Smooth muscle cell (in vitro differentiated cells): ENCODE measurements around the gene FES. TPM values are rescaled to one million over a fixed set of nuclear protein-coding genes. Genes with fewer than 3 reads are reported as not detected.

Source experiments
- DNase-seq: peaks from one replicate; lab custom pipeline; 2025; ENCODE audit not compliant: unreplicated experiment; lab: John Stamatoyannopoulos, UW
- H2AFZ ChIP-seq: fragments of 200-600 bp; sonication (generic); 2 replicates; pipeline ENCODE4 v1.6.0; 2016; ENCODE audit warnings: antibody characterized with exemption, low read depth, mild to moderate bottlenecking
- H3F3A ChIP-seq: fragments of 200-600 bp; sonication (generic); 2 replicates; pipeline ENCODE4 v1.6.0; 2017; ENCODE audit warnings: antibody characterized with exemption, low read depth
- H3K27ac ChIP-seq: fragments of 200-600 bp; sonication (generic); 2 replicates; pipeline ENCODE4 v1.5.1; 2016; ENCODE audit warnings: low read depth, mild to moderate bottlenecking
- H3K27me3 ChIP-seq: fragments of 200-600 bp; sonication (generic); 2 replicates; pipeline ENCODE4 v1.6.1; 2016; ENCODE audit warnings: low read depth, mild to moderate bottlenecking
- H3K36me3 ChIP-seq: fragments of 200-600 bp; sonication (generic); 2 replicates; pipeline ENCODE4 v1.5.1; 2016; ENCODE audit warnings: low read depth
- H3K4me1 ChIP-seq: fragments of 200-600 bp; sonication (generic); 2 replicates; pipeline ENCODE4 v1.5.1; 2016; ENCODE audit warnings: low read depth
- H3K4me2 ChIP-seq: fragments of 200-600 bp; sonication (generic); 2 replicates; pipeline ENCODE4 v1.6.0; 2016; ENCODE audit warnings: mild to moderate bottlenecking
- H3K4me3 ChIP-seq: fragments of 200-600 bp; sonication (generic); 2 replicates; pipeline ENCODE4 v1.5.1; 2016; ENCODE audit warnings: mild to moderate bottlenecking
- H3K79me2 ChIP-seq: fragments of 200-600 bp; sonication (generic); 2 replicates; pipeline ENCODE4 v1.6.0; 2016; ENCODE audit warnings: low read depth, mild to moderate bottlenecking
- H3K9ac ChIP-seq: fragments of 200-600 bp; sonication (generic); 2 replicates; pipeline ENCODE4 v1.6.0; 2016; ENCODE audit warnings: low read depth
- H3K9me3 ChIP-seq: fragments of 200-600 bp; sonication (generic); replicated peaks from 2 replicates; pipeline ENCODE4 v1.5.1; 2016; ENCODE audit warnings: low read depth
- H4K20me1 ChIP-seq: fragments of 200-600 bp; sonication (generic); 2 replicates; pipeline ENCODE4 v1.6.0; 2016; ENCODE audit warnings: low read depth
- CTCF ChIP-seq: fragments of 200-600 bp; sonication (generic); IDR thresholded peaks from 2 replicates; pipeline ENCODE4 v1.5.1; 2017; ENCODE audit warnings: borderline replicate concordance, mild to moderate bottlenecking, antibody characterized with exemption; ENCODE audit not compliant: insufficient read depth, poor library complexity, severe bottlenecking
- WGBS: methylation state at CpG from one replicate; pipeline ENCODE4 v1.1.7; 2016; ENCODE audit warnings: low lambda C conversion rate; 5-methylcytosine and 5-hydroxymethylcytosine counted together
- polyA plus RNA-seq: library from polyadenylated mRNA; unstranded; fragments of >200 nt; fragmentation: Nextera tagmentation; extraction: Ambion mirVana; gene quantifications from 2 replicates; pipeline ENCODE4 v1.2.1, GENCODE V29; 2016
- total RNA-seq: library from RNA; depleted of rRNA; stranded (reverse); fragments of >200 nt; gene quantifications from 2 replicates; pipeline ENCODE4 v1.2.3, GENCODE V29; 2014

The FES gene
- total and polyA plus RNA-seq, 2 experiments from 2014 or later = 4.9 to 6.2 TPM

DNA sequence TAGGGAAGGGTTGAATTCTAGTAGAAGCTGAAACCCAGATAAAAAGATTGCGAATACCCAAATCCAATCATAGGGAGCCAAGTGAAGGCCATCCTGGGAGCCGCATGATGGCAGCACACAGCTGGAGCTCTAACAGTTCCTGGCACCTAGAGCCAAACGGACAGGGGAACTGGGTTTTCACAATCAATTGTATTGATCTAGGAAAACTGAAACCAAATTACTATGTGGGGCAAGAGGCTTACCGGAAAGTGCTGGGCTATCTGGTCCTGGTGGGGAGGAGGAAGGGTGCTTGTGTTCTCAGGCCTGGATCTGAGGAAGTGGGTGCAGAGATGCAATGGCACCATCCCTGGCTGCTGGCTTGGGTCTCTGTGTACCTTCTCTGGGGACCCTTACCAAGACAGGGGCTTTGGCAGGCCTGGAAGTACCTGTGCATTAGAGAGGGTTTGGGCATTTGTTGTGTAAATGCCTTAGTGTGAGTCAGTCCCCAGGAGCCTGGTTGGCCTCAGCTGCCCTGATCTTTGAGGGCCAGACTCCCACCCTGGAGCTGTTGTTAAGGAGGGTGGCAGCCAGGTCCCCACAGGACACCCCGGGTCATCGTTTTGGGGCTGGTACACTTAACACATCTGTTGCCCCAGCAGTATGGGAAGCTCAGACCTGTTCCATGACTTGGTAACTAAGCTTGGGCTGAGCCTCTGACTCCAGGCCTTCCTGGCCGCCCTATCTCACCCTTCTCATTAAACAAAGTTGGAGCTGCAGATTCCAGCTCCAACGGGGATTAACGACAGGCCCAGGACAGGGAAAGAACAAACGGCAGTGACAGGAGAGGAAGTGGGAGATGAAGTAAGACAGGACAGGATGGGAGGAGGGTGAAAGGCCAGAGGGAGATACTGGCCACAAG is 24.8 kb upstream of the FES start:
- no peak overlapping the region for H2AFZ ChIP-seq
- WGBS = 23% methylated on average over 10 of the region's 10 CpGs

GRCh38 chr15:90860450-90860849 is 23.9 kb upstream of the FES start:
- no peaks in the 10 kb centered on the region for H3K79me2 ChIP-seq
- H3K36me3 ChIP-seq = no peaks in the 10 kb centered on the region
- H3K4me3 ChIP-seq = no peak overlapping the region
- no peak overlapping the region for H2AFZ ChIP-seq
- no peak for TF ChIP-seq CTCF
- no peak overlapping the region for H3K9ac ChIP-seq
- H3F3A ChIP-seq = peaks cover 5% of the 10 kb centered on the region
- 67% methylated on average over 7 of the region's 7 CpGs for WGBS
- no peaks in the 10 kb centered on the region for H3K9me3 ChIP-seq
- H3K4me2 ChIP-seq = no peak overlapping the region
- no peaks in the 10 kb centered on the region for H3K27me3 ChIP-seq
- DNase-seq = no peak
- H4K20me1 ChIP-seq = no peaks in the 10 kb centered on the region
- H3K27ac ChIP-seq = peak overlapping the region; percentile 6
- H3K4me1 ChIP-seq = peaks cover 8% of the 10 kb centered on the region

More for the DNA sequence above, 24.8 kb upstream of the FES start:
- peaks cover 4% of the 10 kb centered on the region for H3F3A ChIP-seq
- H4K20me1 ChIP-seq = no peaks in the 10 kb centered on the region
- H3K4me3 ChIP-seq = no peak overlapping the region
- H3K4me1 ChIP-seq = peaks cover 8% of the 10 kb centered on the region
- peak overlapping the region; percentile 29 for H3K4me2 ChIP-seq
- H3K36me3 ChIP-seq = no peaks in the 10 kb centered on the region
- no peak for TF ChIP-seq CTCF
- H3K27me3 ChIP-seq = no peaks in the 10 kb centered on the region
- no peaks in the 10 kb centered on the region for H3K9me3 ChIP-seq
- no peaks in the 10 kb centered on the region for H3K79me2 ChIP-seq
- peak overlapping the region; percentile 6 for H3K27ac ChIP-seq
- H3K9ac ChIP-seq = no peak overlapping the region
- no peak for DNase-seq

- H3F3A ChIP-seq = peaks cover 5% of the 10 kb centered on the region
- H3K4me2 ChIP-seq = no peak overlapping the region
- H3K4me1 ChIP-seq = peaks cover 8% of the 10 kb centered on the region
- no peaks in the 10 kb centered on the region for H3K9me3 ChIP-seq
- H3K27me3 ChIP-seq = no peaks in the 10 kb centered on the region
- no peak overlapping the region for H2AFZ ChIP-seq
- H3K9ac ChIP-seq = no peak overlapping the region
- no peak overlapping the region for H3K27ac ChIP-seq
- H3K79me2 ChIP-seq = no peaks in the 10 kb centered on the region
- H4K20me1 ChIP-seq = no peaks in the 10 kb centered on the region
- 74% methylated on average over 14 of the region's 14 CpGs for WGBS
- TF ChIP-seq CTCF = no peak
- H3K4me3 ChIP-seq = no peak overlapping the region
- no peak for DNase-seq
- no peaks in the 10 kb centered on the region for H3K36me3 ChIP-seq
These were observed 23.2 kb upstream of the FES start for GRCh38 chr15:90860942-90861675.
